Hematopoietic multipotent progenitor cell treated with erythropoietin and hydrocortisone succinate and interleukin-3 and kit ligand, for 8 days (in vitro differentiated cells): Measurements from ENCODE around the gene DNAH1.
"Not testable (repeated sequence)": the region's sequence is repeated elsewhere in the genome, so short reads cannot be mapped to it uniquely, and the experiment has no call there.

Source experiments
- DNase-seq: peaks from one replicate; pipeline ENCODE4 v3.0.0-alpha.2; 2015

The DNAH1 gene

DNA sequence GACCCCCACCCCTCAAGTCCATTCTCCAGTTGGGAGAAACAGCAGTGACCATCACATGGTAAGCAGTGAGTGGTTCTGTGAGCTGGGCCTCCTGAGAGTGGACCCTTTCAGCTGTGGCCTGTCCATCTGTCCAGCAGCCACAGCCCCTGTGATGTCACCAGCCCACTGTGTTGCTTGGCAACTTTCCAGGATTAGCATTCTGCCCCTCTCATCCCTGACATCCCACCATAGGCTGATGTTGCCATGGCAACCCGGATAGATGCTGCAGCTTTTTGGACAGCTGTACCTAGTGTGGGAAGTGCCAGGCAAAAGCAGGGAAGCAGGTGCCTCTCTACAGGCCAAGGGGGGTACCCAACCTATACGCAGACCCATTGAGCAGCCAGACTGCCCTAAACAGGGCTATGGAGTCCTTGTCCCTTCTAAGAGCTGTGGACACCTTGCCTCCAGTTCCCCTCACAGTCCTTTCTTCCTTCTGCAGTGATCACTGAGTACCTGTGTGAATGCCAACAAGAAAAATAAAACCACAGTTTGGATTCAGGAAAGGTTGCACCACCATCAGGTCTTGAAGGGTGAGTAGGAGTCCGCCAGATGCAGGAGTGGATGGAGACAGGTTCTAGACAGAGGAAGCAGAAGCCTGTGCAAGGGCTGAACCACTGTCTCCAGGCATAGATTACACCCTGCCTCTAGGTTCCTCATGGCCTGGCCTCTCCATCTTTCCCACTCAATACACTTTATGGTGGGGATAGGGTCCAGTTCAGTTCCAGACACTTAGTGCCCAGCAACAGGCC is at the start of gene DNAH1:
Gene DNAH1 (plus strand): TSS at position 343 of the 788 bp plus-strand sequence. CDS start 6,124 bp downstream, outside the sequence.
- no peak for DNase-seq

DNA sequence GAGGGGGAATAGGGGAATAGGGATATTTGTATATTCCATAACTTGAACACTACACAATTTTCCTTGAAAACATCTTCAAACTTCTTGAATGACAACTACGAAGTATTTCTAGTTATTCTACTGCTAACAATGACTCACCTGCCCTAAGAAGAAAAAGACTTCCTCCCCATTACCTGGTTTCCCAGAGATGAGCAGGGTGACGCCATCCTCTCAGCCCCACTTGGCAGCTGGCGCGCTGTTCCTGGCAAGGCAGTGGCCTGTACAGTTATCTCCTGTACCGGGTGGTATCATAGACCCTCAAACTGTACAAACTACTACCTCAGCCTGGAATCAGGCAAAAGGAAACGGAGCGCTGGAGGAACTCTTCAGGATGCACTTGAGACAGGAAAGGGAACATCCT is 48.1 kb upstream of the DNAH1 start:
- DNase-seq: no peak

DNA sequence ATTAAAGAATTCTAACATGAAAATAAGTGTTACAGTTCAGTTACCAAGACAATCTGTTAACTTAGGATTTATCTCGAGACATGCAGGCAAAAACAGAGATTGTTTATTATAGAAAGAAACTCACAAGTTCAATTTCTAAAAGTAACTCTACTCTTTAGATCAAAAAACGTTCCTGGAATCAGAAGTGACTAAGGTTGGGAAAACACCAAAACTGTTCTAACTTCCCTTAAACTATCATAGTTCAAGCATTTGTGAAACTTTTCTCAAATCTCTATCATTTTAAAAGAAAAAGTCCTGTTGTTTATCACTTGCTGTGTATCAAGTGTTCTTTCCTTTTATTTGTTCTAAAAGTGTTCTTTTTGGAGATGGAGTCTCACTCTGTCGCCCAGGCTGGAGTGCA is 46.3 kb upstream of the DNAH1 start:
- no peak for DNase-seq

DNA sequence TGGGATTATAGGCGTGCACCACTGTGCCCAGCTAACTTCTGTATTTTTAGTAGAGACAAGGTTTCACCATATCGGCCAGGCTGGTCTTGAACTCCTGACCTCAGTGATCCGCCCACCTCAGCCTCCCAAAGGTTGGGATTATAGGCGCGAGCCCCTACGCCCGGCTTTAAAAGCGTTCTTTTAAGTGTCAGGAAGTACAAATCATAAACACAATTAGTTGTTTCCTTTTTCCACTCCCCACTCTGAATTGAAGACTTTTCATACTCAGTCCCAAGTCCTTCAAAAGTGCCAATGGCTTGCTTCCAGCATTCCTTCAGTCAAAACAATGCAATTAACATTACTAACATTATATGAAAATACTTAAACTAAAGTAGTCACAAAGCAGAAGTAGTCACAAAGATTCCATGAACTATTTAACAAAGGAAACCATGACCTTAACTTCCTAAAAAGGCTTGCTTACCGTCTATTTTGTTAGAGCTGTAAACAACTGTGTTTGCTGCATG is 45.8 kb upstream of the DNAH1 start:
- DNase-seq: no peak

DNA sequence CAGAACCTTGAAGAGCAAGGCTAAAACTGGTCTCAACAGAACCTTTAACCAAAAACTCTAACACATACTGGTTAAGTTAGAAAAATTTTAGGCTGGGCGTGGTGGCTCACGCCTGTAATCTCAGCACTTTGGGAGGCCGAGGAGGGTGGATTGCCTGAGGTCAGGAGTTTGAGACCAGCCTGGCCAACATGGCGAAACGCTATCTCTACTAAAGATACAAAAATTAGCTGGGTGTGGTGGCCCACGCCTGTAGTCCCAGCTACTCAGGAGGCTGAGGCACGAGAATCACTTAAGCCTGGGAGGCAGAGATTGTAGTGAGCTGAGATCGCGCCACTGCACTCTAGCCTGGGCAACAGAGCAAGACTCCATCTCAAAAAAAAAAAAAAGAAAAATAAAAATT is 43.9 kb upstream of the DNAH1 start:
- DNase-seq: not testable (repeated sequence)

DNA sequence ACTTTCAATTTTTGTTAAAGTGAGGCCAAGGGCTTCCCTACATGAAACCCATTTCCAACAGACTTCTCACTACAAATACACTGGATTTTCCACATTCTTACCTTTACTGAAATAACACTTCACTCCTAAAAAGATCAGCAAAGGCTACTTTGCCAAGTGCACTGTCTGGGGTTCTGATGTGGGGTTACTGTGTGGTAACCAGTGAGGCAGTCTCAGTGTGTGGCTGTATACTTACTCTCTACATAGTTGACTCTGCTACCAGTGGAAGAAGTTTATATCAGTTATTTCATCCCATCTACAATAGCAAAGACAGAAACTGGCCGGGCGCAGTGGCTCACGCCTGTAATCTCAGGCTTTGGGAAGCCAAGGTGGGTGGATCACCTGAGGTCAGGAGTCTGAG is 43.3 kb upstream of the DNAH1 start:
- DNase-seq: no peak

DNA sequence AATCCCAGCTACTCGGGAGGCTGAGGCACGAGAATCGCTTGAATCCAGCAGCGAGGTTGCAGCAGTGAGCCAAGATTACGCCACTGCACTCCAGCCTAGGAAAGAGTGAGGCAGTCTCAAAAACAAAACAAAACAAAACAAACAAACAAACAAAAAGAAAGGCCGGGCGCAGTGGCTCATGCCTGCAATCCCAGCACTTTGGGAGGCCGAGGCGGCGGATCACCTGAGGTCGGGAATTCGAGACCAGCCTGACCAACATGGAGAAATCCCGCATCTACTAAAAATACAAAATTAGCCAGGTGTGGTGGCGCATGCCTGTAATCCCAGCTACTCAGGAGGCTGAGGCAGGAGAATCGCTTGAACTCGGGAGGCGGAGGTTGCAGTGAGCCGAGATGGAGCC is 41.3 kb upstream of the DNAH1 start:
- DNase-seq: not testable (repeated sequence)

DNA sequence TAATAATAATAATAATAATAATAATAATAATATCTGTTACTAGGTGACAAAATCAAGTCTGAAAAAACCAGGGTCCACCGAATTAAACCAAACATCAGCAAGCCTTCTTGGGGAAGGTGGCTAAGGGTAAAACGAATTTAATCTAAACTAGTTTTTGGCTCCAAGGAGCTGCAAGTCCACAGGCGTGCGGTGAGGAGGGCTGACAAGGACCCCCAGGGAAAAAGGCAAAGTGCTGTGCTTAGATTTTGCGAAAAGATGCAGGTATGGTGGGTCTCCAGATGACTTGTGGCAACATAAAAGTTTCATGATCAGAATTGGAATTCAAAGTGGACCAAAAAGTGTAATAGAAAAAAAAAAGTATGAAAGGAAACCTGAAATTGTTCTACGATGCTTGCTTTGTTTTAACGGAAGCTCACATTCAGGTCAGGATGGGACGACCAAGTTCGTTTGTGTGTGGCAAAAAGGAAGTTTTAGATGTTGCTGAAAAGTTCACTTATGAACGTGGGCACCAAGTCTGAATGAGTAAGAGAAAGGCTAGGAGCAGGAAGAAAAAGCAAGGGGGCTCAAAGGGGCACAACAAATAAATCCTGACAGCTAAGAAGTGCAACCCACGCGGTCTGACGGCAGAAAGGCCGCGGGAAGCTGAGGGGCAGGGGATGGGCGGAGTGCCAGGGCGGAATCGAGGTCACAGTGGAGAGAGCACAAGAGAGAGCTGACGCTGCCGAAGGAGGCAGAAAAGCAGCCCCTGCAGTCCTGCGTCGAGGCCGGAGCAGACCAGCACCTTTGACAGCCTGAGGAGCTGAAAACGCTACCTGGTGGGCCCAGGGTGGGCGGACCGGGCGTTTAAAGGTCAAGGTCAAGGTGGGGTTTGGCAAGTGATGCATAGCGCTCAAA is 38.8 kb upstream of the DNAH1 start:
- peak; percentile 80 for DNase-seq

DNA sequence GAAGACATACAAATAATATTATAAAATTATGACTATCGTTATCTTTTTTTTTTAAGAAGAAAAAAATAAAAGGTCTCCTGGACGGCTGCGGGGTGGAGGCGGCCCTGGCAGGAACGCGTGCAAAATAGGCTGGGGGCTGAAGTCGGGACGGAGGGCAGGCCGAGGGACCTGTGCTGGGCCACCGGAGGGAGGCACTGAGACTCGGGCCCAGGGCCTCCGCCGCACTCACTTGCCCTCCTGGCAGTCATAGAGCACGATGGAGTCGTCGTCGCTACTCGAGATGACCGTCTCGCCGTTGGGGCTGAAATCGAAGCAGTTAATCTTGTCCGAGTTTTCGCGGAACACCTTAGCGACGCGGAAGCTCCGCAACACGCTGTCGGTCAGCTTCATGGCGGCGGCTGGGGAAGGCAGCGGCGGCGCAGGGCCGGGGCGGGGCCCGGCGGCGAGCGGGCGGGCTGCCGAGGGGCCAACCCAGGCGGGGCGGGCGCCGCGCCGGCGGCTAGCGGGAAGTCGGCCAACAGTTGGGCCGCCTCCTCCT is 38.1 kb upstream of the DNAH1 start:
- peak; percentile 70 for DNase-seq

DNA sequence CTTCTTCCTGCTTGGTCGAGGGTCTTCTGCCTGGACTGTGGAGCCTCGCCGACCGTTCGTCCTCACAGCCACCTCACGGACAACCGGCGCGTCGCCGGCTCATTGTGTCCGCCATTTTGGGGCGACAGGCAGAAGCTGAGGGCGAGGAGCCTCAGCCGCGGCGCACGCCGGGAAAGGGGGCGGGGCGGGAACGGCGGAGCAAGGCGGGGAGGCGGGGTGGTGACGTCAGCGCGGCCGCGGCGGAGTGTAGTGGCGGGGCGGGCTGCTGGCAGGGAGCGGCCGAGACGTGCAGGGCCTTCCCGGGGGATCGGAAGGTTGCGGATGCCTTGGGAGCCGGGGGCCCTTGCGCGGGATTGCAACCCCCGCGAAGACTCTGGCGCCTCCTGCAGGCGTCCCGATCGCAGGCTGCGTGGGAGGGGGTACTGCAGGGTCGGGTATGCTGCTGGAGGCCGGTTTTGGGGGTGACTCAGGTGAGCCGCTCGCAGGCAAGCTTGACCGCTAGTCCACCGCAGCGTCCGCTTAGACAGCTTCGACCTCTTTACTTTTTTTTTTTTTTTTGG is 37.5 kb upstream of the DNAH1 start, which contains the start of gene WDR82:
Gene WDR82 (minus strand): TSS at position 140 of the 560 bp plus-strand sequence. CDS start 288 bp downstream, outside the sequence.
- peak; percentile 90 for DNase-seq

DNA sequence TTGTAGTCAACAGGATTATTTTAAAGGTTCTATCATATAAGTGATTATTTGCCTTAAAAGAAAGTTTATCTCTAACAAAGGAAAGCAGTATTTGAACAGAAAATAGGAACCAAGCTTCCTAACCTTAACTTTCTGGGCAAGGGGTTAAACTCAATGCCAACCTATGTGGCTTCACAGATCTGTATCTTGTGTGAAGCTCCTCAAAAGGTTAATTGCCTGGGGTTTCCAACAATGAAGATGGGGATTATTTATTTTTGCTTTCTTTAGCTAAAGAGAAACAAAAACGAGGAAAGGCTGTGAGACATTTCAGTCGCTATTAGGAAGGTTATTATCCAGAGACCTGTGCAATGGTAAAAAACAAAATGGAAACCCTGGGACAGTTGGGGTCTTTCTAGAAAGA is 36.5 kb upstream of the DNAH1 start:
- no peak for DNase-seq

DNA sequence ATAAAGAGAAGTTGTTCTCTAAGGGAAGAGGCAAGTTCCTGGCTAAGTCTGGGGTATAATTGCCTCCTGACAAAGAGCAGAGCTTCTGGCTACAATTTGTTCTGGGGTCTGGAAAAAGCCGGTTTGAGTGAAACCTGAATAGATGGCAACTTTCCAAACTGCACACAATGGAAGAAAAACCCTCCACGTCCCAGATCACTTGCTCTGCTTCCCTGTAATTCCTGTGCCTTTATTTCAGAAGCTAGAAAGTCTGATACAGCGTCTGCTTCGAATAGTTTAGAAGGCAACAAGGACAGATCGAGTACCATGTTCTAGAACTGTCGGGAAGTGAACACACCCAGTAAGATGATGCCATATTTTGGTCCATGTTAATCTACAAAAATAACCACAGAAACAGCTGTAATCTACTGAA is 36.1 kb upstream of the DNAH1 start:
- DNase-seq: peak; percentile 49

DNA sequence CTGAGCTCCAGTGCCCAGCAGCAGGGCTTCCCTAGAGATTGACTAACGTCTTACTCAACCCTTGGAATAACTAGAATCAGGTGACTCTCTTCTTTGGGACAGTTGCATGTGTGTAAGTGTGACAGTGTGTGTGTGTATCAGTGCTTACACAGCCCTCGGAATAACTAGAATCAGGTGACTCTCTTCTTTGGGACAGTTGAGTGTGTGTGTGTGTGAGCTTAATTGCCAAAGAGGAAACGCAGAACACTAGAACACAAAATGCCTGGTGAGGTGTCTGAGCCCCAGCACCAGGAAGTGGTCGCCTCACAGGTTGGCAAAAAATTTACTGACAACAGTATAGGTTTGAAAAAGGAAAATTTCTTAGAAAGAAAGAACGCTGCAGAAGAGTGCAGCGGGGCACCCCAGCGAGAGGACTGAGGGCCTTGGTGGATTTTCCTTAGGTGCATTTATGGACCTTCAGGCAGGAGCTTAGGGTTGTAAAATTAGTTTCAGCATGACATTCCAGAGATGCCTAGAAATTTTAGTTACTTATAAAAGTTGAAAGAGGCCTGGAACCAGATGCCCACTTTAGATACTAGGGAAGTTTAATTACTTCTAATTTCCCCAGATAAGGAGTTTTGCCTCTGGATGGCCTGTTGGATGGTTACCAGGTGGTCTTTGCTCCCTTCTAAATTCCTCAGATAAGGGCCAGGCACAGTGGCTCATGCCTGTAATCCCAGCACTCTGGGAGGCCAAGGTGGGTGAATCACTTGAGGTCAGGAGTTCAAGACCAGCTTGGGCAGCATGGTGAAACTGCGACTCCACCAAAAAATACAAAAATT is 33.9 kb upstream of the DNAH1 start:
- DNase-seq: no peak

DNA sequence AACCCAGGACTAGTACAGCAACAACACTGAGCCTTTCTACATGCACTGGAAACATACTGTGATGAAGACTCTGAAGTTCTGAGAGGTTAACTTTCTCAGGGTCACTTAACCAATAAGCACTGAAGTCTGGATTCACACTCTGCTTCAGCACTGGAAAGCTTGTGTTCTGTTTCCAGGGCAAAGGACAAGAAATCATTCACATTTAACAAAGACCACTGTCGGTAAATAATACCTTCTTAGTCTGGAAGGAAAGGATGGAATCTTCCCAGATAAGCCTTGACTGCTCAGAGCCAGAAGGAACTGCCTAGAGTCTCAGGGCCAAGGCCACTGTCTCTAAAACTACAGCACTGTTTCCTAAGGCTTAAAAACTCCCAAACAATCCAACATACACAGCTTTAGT is 32.8 kb upstream of the DNAH1 start:
- DNase-seq: no peak

DNA sequence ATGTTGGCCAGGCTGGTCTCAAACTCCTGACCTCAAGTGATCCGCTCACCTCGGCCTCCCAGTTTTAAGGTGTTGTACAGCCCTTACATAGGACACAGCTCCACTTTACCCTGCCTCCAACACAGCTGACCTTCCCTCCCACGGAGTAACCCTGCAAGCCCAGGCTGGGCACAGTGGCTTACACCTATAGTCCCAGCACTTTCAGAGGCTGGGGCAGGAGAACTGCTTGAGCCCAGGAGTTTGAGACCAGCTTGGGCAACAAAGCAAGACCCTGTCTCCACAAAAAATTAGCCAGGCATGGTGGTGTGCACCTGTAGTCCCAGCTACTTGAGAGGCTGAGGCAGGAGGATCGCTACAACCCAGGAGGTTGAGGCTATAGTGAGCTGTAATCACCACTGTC is 32.1 kb upstream of the DNAH1 start:
- DNase-seq: not testable (repeated sequence)

DNA sequence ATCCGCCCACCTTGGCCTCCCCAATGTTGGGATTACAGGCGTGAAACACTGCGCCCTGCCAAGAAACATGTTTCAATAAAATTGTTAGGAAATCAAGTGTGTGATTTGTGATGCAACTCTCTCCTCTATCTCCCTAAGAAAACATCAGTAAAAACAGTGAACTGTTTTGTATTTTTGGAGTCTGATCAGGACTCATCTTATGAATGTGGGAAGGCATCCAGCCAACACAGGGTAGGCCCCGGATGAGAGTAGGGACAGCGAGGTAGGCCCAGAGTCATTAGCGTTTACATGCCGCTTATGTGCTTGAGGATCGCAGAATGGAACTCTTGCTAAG is 29.4 kb upstream of the DNAH1 start:
- DNase-seq: no peak

DNA sequence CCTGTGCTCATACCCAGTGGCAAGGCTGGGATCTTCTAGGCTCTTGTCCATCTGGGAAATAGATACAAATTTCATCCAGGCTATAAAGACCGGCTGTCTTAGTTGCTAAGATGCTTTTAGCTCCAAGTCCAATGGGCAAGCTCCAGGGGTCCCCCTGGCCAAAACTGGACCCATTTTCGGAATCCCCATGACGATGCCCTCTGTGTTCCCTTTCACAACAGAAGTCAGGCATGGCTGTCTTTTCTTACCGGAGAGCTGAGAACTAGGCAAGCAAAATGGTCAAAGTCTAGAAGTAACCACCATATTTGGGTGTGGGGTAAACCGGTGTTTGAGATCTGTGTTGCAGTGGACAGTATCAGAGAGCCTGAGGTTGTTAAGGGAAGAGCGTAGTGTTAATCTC is 27.4 kb upstream of the DNAH1 start:
- no peak for DNase-seq

DNA sequence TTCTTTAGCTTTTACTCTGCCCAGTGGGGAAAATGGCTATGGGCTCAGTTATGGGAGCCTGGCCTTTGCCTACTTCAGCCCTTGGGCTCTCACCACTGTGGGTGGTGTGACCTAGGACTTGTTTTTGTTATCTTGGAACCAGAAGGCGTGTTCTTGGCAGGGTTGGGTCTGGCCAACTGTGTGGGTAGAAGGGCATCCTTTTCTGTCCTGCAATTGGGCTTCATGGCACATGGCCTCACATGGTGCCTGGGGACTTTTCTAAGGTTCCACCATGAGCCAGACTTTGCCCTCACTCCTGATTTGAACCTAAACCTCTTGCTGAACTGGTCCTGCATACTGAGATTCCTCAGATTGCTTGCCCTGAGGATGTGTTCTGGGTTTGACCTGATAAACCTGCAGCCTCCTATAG is 26.8 kb upstream of the DNAH1 start:
- DNase-seq: peak; percentile 85

DNA sequence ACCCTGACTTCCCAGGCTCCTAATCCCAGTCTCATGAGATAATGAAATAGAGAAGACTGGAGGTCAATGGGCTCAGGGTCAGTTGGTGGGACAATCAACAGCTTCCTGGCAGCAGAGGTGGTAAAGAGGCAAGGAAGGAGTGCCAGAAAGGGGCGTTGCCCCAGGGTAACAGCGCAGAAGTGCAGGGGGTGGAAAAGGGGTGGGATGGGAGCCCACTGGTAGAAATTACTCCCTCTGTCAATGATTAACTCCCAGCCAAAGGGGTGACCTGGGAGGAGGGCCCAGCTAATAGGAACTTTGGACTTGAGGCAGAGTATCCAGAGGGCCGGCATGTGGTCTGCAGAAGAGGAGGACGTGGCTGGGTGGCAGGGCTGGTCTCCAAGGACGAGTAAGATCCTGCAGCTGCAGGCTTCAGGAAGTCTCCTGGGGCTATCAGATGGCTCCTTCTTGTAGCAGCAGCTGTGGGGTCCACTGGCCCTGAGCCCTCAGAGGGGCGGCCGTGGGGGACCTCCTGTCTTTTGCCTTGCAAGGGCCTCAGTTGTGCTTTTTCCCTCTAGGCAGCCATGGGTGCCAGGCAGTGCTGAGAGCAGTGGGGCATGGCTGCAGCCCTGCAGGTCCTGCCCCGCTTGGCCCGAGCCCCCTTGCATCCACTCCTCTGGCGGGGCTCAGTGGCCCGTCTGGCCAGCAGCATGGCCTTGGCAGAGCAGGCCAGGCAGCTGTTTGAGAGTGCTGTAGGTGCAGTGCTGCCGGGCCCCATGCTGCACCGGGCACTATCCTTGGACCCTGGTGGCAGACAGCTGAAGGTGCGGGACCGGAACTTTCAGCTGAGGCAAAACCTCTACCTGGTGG is 26.1 kb upstream of the DNAH1 start:
- no peak for DNase-seq

DNA sequence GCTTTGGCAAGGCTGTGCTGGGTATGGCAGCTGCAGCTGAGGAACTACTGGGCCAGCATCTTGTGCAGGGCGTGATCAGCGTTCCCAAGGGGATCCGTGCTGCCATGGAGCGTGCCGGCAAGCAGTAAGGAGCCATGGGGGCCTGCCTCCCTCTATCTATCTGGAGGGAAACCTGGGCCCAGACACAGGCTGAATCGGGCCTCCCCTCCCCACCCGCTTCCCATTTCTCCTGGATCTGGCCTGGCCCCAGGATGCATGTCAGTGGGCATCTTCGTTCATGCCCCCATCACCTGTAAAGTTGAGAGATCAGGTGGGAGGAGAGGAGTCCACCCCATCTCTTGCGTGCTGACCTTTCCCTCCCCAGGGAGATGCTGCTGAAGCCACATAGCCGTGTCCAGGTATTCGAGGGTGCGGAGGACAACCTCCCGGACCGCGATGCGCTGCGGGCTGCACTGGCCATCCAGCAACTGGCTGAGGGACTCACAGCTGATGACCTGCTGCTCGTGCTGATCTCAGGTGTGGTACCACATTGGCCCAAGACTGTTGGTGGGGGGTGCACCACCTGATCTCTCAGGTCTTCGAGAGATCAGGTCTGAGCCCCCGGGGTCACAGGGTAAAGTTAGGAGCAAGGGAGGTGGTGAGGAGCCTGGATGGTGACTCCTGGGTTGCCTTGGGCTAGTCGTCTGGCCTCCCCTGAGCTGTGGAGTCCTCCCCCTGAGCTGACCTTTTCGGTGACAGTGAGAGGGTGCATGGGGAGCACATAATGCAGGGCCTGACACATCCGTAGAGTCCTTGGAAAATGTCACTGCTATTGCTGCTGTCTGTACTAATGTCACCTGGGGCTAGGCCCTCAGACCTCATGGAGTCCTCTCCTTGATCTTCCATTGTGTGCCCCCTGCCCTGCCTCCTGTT is 25.3 kb upstream of the DNAH1 start:
- DNase-seq: no peak
